GM18868 (cell line): Measurements from ENCODE around the gene WDR35.
"Not testable (repeated sequence)": the region's sequence is repeated elsewhere in the genome, so short reads cannot be mapped to it uniquely, and the experiment has no call there.

Experiments
- ATAC-seq: cut with Tn5 transposase; IDR thresholded peaks from one replicate; pipeline ENCODE4 v1.9.1; 2021; ENCODE audit warnings: mild to moderate bottlenecking, moderate library complexity; ENCODE audit not compliant: unreplicated experiment

The WDR35 gene

DNA sequence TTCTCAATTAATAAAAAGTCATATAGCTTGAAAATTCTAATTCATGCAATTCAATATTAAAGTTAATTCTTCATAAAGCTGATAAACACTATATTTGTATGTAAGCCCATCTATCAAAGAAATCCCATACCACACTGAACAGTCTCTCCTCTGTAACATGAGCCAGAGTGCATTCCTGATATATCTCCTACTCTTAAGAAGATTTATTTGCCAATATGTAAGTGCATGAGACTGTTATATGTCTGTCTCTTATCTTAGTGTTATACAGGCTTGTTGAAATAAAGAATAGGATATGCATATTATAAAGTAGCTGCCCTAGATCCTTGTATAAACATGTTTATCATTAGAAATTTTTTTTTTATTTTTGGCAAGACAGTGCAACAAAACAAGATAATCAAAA, 47.7 kb downstream of the WDR35 start:
- ATAC-seq = no peak

DNA sequence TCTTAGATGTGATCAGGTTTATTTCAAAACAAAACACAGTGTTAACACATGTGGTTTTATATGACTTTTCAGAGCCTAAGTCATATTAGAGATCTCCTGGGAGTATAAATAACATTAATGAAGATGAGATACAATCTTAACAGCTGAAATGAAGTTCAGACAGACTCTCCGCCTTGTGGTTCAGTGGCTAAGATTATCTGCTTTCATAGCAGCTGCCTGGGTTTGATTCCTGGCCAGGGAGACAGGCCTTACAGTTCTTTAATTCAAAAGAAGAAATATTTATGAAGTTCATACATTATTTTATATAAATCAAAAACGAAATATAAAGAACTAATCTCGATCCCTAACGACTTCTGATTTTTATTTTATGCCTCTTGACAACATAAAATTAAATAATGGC, 52.9 kb downstream of the WDR35 start:
- ATAC-seq = no peak

DNA sequence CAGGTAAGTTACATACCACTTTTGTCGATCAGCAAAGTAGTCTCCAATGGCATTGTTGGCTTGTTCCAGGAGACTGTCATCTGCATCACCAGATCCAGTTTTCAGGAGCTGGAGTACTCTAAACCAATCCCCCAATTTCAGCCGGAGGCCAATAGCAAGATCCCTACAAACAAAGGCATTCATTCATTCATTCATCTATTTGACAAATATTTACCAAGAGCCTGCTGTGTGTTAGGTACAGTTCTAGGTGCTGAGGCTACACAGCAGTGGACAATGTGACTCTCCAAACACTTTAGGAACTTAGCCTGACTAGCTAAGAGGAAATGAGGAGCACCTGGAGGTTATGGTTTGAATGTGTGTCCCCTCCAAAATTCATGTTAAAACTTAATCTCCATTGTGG, 53.7 kb downstream of the WDR35 start:
- no peak for ATAC-seq

DNA sequence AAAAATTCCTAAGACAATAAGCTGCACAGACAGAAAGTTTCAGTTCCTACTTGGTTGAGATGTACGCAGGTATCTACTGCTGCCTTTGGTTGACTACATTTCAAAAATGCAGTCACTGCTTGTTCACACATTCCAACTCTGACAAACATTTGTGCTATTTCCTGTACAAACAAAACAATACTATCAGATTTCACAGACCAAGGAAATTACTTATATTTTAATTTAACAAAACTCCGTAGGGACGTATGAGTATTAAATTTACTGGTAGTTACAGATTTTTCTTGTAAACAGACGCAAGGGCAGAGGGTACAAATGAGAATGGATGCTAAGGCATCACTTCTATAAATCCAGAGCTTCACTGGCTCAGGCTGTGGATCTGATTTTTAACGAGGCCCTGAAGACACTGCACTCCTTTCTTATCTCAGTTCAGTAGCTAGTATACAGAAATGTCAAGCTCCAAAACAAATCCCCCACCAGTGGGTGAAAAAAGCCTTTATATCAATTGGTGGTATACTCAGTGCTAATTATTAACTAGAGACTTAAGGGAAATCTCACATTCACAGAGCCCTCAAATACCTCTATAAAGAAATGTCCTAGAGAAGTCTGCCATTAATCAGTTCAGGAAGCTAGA, 56.4 kb downstream of the WDR35 start:
- ATAC-seq = peak; percentile 93

DNA sequence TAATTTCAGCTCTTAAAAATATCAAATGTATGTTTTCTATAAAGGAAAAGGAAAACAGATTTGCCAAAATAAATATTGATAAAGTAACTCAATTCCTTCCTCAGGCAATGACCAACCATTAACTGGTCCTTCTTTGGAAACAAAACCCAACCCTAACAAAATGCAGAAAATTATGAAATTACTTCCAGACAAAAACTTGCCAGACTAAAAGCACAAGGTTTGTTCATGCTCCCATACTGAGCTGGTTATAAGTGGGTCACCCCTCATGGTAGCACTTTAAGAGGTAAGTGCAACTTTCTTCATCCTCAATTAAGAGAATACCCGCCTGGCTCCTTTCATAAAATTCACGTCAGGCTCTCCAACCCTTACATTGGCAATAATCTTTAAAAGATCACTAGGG, 57.0 kb downstream of the WDR35 start:
- ATAC-seq = peak; percentile 43

DNA sequence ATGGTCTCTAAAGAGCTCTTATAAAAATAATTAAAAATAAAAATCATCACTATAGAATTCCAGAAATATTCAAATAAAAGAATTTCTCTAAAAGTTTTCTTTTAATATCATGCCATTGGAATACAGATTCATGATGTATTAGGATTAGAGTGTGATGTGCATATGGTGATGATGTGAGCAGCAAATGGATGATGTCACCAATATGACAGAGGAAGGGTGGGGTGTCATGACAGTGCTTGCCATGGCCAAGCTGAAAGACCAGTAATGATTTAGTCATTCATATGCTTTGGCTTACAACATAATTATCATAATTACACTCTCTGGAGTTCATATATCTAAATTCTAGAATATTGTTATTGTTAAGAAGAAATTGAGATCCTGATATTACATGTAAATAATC, 60.7 kb downstream of the WDR35 start:
- no peak for ATAC-seq

DNA sequence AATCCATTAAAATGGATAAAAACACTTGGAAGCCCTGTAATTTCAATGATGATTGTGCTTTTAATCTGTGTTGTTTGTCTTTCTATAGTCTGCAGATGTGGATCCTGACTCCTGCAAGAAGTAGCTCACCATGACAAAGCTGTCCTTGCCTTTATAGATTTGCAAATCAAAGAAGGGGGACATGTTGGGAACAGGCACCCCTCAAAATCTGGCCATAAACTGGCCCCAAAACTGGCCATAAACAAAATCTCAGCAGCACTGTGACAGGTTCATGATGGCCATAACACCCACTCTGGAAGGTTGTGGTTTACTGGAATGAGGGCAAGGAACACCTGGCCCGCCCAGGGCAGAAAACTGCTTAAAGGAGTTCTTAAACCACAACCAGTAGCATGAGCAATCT, 62.1 kb downstream of the WDR35 start:
- ATAC-seq = not testable (repeated sequence)

DNA sequence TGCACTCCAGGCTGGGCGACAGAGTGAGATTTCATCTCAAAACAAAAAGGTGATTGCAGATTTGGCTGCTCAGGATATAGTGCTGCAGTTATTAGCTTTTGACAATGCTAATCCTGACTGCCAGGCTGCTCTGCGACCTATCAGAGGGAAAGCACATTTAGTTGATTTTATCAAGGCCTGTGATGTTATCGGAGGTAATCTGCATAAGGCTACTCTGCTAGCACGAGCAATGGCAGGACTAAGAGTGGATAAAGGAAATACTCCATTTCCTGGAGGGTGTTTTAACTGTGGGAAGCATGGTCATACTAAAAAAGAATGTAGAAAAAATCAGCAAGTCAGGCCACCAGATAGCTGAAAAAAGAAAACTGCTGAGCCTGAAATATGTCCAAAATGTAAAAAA, 65.4 kb downstream of the WDR35 start:
- not testable (repeated sequence) for ATAC-seq

DNA sequence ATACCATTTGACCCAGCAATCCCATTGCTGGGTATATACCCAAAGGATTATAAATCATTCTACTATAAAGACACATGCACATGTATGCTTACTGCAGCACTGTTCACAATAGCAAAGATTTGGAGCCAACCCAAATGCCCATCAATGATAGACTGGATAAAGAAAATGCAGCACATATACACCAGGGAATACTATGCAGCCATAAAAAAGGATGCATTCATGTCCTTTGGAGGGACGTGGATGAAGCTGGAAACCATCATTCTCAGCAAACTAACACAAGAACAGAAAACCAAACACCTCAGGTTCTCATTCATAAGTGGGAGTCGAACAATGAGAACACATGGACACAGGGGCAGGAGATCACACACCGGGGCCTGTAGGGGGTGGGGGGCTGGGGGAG, 67.7 kb downstream of the WDR35 start:
- not testable (repeated sequence) for ATAC-seq

DNA sequence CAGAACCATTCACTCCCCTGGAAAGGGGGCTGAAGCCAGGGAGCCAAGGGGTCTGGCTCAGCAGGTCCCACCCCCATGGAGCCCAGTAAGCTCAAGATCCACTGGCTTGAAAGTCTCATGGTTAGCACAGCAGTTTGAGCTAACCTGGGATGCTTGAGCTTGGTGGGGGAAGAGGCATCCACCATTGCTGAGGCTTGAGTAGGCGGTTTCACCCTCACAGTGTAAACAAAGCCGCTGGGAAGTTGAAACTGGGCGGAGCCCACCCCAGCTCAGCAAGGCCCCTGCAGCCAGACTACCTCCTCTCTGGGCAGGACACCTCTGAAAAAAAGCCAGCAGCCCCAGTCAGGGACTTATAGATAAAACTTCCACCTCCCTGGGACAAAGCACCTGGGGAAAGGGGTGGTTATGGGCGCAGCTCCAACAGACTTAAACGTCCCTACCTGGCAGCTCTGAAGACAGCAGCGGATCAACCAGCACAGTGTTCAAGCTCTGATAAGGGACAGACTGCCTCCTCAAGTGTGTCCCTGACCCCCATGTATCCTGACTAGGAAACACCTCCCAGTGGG, 73.4 kb downstream of the WDR35 start:
- ATAC-seq = no peak

DNA sequence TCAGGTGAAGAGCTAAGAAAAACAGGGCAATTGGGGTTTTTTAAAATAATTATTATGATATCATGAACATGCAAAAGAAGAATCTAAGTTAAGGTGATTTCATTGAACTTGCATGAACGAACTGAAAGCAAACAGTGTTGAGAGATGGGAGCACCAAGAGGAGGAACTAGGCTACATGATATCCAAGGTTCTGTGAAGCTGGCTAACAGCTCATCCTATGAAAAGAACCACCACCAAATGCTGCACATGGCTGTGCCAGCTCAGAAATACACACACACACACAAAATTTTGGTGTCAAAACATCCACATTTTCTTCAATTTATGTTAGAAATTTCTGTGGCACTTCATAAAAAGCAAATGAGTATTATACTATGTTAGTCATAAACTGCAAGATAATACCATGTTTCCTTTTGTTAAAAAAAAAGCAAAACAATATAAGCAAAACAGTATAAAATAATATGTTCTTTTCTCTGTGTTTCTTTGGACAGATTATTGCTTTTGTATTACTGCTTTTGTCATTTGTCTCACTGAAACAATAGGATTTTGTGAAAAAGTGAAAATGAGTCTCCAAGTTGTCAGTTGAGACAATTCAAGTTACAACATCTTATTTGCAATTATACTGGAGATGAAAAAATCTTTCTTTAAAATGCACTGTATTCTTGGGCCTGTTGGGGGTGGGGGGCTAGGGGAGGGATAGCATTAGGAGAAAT, 75.5 kb downstream of the WDR35 start:
- no peak for ATAC-seq

DNA sequence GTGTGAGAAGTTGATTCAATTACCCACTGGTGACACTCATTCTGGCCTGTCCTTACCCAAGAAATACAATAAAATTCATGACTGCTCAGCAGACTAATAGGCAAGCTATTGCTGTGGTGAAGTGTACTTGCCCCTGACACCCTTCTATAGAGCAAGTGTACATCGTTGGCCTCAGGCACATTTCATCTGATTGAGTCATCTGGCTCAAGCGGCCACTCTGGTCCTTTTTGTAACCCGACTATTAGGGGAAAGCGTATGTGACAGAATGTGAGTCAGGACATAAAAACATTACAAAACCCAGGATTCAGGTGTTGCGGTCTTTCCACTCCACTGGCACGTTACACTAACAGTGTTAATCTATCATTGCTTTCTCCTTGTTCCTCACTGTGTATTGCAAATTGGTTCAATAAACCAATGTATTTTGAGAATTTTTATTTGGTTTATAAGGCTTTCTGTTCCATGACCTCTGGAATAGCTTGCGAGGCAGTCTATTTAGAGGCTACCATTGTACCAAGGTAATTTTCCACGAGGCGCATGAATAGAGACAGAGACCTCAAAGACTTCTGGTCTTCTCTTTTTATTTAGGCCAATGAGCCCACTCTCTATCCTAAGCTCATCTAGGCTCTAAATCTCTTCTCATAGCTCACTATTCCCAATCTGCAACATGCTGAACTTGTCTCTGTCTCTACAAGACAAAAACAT, 77.9 kb downstream of the WDR35 start:
- no peak for ATAC-seq

DNA sequence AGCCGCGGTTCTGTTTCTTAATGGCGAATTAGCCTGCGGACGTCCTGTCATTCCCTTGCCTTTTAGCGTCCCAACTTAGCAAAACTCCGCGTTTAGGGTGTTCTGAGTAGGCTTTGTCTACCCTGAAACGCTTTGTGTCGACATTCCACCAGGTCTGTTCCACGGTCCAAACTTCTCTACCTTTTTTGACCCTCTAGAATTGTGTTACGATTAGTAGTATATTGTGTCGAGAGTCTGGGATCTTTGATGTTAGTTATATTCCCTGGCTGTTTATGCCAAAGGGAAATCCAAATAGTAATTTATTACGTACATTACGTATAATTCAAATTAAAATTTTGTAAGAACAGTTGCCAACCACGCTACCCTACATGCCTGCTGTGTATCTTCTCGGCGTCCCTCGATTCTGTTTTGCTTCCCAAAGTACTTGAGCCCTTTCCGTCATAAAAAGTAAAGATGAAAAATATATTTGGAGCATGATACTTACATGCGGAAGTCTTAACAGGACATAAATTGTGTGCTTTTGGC, 87.6 kb downstream of the WDR35 start:
- ATAC-seq = no peak

DNA sequence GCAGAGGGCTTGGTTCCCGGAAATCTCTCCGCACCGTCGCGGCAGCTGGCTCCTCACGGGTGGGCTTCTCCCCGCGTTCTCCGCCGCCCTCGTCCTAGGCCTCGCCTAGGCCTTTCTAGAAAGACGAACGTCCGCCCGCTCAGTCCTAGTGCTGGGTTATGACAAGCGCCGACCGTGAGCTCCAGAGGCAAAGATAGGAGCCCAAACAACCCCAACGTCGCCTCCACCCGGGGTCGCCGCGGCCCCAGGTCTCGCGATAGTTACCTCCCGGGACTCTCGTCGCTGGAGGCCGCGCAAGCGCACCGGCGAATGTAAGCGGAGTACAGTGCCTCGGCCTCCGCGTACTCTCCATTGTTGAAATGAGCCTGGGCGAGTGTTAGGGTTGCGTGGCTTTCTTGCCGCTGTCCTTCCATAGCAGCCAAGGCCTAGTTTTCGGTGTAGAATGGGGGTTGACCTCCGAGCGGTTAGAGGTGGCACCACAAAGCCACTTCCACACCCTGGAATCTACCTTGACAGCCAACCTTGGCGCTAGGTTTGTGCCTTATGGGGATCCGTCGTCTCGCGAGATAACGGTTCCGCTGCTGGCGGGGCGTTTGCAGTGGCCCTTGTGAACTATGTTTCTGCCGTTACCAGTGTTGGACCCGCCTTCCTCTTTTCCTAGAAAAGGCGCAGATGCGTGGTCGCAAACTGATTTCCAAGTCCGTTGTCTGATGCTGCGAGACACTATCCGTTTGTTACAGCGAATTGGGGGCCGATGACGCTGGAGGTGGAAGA, 88.3 kb downstream of the WDR35 start, which contains the start of gene TTC32:
TTC32 (minus strand) TSS at position 542 of the 774 bp plus-strand sequence; CDS start at position 413, 129 bp downstream.
- peak; percentile 88 for ATAC-seq

DNA sequence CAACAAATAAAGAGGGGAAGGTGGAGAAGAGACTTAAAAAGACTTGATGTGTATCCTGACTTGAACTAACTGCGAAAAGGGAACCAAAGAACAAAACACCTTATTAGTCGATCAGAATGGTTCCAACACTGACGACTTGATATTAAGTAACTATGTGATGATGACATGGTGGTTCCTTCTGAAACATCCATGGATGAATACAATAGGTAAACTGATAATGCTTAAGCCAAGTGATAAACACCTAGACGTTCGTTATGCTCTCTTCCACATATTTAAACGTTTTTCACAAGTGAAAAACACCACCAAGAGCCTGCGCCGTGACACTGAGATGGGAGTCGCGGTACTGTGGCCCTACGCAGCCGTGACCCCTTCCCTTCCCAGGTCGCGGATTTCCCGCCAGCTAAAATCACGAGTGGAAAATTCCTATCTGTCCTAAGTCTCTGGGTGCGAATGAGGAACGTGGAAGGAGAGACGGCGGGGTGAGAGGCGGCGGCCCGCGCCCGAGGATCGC, 88.9 kb downstream of the WDR35 start:
- no peak for ATAC-seq

DNA sequence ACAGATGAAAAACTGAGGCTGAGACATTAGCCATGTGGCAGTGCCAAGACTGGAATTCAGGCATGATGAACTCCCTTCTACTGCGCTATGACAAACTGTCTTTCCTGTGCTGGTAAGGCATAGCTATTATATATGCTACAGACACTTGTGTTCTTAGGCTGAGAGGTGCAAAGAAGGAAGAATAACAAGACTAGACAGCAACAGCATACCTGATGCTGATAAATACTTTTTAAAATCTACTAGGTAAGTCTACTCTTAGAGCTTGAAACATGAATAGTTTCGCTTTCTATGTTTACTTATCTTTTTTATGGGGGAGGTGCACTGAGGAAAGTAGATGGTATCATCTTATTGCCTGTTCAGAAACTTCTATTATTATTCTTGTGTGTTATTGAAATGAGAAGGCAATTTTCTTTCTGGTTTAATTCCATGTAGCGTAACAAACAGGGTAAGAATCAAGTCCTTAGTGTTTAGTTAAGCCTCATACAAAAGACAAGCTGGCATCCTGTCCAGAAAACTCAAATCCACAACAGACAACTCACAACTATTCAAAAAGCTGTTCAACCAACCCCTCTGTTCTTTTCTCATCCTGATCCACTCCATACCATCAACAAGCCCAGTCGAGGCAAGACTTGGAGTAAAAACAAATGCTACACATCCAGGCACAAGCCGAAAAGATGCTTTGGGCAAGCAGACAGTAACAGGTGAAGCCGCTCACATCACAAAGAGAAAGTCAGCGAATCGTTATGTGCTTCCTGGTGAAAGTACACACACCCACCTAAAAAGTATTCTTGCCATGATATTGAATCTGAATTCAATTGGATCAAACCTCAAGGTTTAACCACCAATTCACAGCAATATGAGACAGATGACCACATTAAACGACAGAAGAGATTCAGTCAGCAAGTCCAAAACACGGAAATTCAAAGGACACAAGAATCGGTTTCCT, 89.6 kb downstream of the WDR35 start:
- ATAC-seq = peak; percentile 40

DNA sequence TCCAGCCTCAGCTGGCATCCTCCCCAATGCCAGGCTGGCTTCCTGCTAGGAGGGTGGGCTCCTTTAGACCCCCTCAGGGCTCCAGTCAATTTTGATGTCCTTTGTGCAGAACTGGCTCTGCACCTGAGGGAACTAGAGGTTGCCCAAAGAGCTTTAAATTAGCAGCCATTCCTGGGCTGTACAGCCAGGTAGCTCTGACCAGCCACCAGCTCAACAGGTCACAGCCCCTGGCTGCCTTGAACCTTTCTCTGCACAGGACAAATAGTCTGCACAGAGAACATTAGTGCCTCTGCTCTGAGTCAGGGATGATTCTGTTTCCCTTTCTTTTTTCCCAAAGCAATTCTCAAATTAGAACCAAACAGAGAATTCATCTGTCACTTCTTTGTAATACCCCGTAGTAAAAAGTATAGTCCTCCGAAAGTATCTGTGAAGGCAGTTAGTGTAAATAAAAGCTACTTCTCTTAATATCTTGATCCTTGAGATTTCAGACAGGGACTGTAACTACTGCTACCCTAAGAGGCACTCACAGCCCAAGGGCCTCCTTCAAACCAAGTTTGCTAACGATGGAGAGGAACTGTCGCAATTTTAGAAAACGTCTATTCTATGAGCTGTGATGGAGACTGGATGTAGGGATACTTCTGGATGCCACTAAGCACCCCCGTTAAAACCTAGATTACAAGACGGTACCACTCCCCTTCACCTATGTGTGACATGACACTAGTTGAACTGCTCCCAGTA, 91.1 kb downstream of the WDR35 start:
- no peak for ATAC-seq

DNA sequence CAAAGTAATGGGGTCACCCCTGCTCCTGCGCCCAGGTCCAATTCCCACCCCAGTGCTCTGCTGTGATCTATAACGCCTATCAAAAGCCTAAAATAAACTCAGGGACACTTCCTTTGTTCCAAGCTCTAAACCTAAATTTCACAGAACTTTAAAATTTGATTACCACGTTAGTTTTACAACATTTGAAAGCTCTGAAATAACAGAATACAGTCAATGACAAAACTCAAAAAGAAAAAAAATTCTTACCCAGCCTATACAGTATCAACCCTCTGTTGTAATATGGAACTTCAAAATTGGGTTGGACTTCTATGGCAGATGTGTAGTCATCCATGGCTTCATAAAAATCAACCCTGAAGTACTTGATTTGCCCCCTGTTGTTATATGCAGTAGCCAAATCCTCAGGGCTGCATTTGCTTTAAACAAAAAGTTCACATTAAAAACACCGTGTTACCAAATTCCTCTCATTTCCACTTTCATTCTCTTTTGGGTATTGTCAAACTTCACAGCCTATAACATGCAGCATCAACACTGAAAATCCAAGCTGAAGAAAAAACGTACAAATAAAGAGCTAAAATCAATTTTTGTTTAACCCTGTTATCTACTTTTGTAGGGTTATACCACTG, 92.2 kb downstream of the WDR35 start:
- ATAC-seq = no peak
